HG03025 (cell line): ENCODE data around the gene CDC42SE2.

ENCODE experiments used
- ATAC-seq: cut with Tn5 transposase; IDR thresholded peaks from one replicate; pipeline ENCODE4 v1.9.1; 2021; ENCODE audit warnings: mild to moderate bottlenecking, moderate library complexity; ENCODE audit not compliant: unreplicated experiment, low FRiP score

Gene CDC42SE2

GRCh38 chr5:131413605-131414559 is 150.0 kb downstream of the CDC42SE2 start:
- ATAC-seq = peak; percentile 42

GRCh38 chr5:131416729-131417128 is 152.9 kb downstream of the CDC42SE2 start:
- peak; percentile 69 for ATAC-seq

- peak; percentile 36 for ATAC-seq
Measured at GRCh38 chr5:131417240-131417869, 153.5 kb downstream of the CDC42SE2 start.

DNA sequence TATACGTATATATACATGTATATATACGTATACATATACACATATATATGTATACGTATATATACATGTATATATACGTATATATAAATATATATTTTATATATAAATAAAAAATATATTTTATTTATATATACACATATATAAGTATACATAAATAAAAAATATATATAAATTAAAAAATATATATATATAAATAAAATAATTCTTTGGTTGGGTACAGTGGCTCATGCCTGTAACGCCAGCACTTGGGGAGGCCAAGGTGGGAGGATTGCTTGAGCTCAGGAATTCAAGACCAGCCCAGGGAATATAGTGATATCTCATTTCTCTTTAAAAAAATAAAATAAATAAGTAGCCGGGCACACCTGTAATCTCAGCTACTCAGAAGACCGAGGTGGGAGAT is 155.0 kb downstream of the CDC42SE2 start:
- ATAC-seq = no peak

- ATAC-seq = no peak
Measured at GRCh38 chr5:131419877-131420276, 156.0 kb downstream of the CDC42SE2 start.

GRCh38 chr5:131423056-131423455 is 159.2 kb downstream of the CDC42SE2 start:
- ATAC-seq = no peak

DNA sequence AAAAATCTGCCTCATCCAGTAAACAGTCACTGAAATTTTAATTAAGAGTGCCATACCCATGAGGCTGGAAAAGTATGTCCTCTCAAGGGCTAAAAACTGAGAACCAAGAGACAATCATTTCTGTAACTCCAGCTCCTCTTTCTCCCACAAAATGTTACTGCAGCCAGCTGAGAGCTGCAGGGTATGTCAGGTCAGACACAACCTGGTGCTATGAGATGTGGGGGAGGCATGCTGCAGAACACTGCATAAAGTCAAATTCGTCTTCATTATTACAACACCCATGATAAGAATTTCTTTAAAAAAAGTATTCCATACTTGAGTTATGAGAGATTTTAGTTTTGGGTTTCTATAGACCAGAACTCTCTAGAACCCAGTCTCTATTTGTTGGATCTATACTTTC is 162.2 kb downstream of the CDC42SE2 start:
- ATAC-seq = no peak

GRCh38 chr5:131430794-131431193 is 166.9 kb downstream of the CDC42SE2 start:
- ATAC-seq = no peak

DNA sequence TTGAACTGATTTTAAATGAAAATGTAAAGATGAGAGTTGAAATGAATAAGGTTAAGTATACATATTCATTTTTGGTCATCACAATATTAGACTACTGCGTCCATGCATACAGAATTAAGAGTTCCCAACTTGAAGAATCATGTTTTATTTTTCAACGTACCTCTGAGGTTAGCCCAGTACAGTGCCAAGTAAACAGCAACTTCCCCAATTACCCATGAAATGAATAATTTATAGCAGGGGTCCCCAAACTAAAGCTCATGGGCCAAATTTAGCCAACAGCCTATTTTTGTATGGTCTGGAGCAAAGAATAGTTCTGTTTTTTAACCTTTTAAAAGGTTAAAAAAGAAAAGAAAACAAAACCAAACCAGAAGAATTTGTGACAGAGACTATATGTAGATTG is 167.9 kb downstream of the CDC42SE2 start:
- no peak for ATAC-seq

DNA sequence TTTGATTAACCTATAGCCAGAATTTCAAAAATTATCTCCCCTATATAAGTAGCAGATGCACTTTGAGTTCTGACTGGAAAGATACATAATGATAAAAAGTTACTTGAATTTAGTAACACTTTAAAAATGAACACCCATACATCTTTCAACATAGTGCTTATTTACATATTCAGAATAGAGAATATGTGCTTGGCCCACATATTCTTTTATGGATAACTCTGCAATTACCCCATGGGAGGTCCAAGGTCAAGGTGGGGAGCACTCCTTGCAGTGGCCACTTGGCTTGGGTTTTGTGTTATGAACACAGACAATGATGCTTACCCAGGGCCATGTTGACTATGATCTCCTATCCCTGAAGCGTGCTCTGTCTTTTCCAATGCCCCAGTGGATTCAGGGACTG is 169.3 kb downstream of the CDC42SE2 start:
- no peak for ATAC-seq

DNA sequence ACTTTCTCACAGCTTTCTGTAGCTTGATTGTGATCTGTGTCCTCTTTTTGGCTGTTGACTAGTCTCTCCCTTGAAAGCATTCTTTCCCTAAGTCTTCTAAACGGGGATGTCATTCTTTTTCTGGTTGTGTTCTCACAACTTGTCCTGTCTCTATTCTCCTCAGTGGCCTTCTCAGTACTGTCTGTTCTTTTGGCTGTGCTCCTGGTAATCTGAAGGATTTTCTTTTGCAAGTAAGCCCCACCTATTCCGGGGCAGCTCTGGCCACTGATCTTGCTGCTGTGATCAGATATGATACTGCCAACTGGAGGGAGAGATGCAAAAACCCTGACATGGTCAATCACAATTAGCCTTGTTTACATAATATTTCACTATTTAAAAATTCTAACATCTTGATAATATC is 172.2 kb downstream of the CDC42SE2 start:
- ATAC-seq = no peak

- ATAC-seq = no peak
Measured at GRCh38 chr5:131441184-131441583, 177.3 kb downstream of the CDC42SE2 start.
